ENCODE measurements around the gene EN1. TPM values are rescaled to one million over a fixed set of nuclear protein-coding genes. Genes with fewer than 3 reads are reported as not detected.
A peak's percentile ranks its signal among the peaks of the same experiment; 100 is the strongest.

The EN1 gene
- under 0.01 TPM in 1 of 2 replicates, not detected in the other for total RNA-seq

GRCh38 chr2:118846953-118847761 lies at the start of gene EN1:
EN1 (minus strand) TSS chr2:118847648; CDS start chr2:118847167, 481 bp downstream.
- H3K4me3 ChIP-seq (ENCODE audit: low read depth, low read length): peak within 1 kb of the TSS; percentile 9

GRCh38 chr2:118893100-118893499 lies 45.7 kb upstream of the EN1 start:
- no peak overlapping the region for H3K4me3 ChIP-seq (ENCODE audit: low read depth, low read length)
- TF ChIP-seq CTCF (IDR thresholded peaks at IDR 0.05; ENCODE audit: insufficient read depth, low read depth, low read length): no peak
- DNase-seq (ENCODE audit: low read depth): no peak

More at GRCh38 chr2:118846953-118847761, at the start of gene EN1:
- no peak for DNase-seq (ENCODE audit: low read depth)
- TF ChIP-seq CTCF (IDR thresholded peaks at IDR 0.05; ENCODE audit: insufficient read depth, low read depth, low read length): no peak

GRCh38 chr2:118889995-118890394 lies 42.5 kb upstream of the EN1 start:
- TF ChIP-seq CTCF (IDR thresholded peaks at IDR 0.05; ENCODE audit: insufficient read depth, low read depth, low read length): no peak
- no peak for DNase-seq (ENCODE audit: low read depth)
- no peak overlapping the region for H3K4me3 ChIP-seq (ENCODE audit: low read depth, low read length)

- TF ChIP-seq CTCF (IDR thresholded peaks at IDR 0.05; ENCODE audit: insufficient read depth, low read depth, low read length): no peak
- DNase-seq (ENCODE audit: low read depth): no peak
- no peak overlapping the region for H3K4me3 ChIP-seq (ENCODE audit: low read depth, low read length)
Measured at GRCh38 chr2:118883792-118884191, 36.3 kb upstream of the EN1 start.

GRCh38 chr2:118882693-118883336 lies 35.4 kb upstream of the EN1 start:
- no peak overlapping the region for H3K4me3 ChIP-seq (ENCODE audit: low read depth, low read length)
- peak; percentile 86 for TF ChIP-seq CTCF (IDR thresholded peaks at IDR 0.05; ENCODE audit: insufficient read depth, low read depth, low read length)
- DNase-seq (ENCODE audit: low read depth): peak; percentile 41

- TF ChIP-seq CTCF (IDR thresholded peaks at IDR 0.05; ENCODE audit: insufficient read depth, low read depth, low read length): peak; percentile 81
- H3K4me3 ChIP-seq (ENCODE audit: low read depth, low read length): no peak overlapping the region
- peak; percentile 20 for DNase-seq (ENCODE audit: low read depth)
Measured at GRCh38 chr2:118881490-118882129, 34.2 kb upstream of the EN1 start.
